Neural cell (in vitro differentiated cells): ENCODE measurements around the gene DLG2. TPM values are rescaled to one million over a fixed set of nuclear protein-coding genes. Genes with fewer than 3 reads are reported as not detected.
A peak's percentile ranks its signal among the peaks of the same experiment; 100 is the strongest.

ENCODE experiments used
- H2AFZ ChIP-seq: fragments of 200-600, 300-800 bp; sonication (generic), shearing (Covaris generic); 2 replicates; pipeline ENCODE4 v1.6.0; 2014; ENCODE audit warnings: low read depth, mild to moderate bottlenecking, antibody characterized with exemption, low read length, moderate library complexity
- H3F3A ChIP-seq: fragments of 200-600 bp; shearing (Covaris generic); 2 replicates; pipeline ENCODE4 v1.6.1; 2016; ENCODE audit warnings: mild to moderate bottlenecking, moderate library complexity, mixed read lengths, antibody characterized with exemption, low read length; ENCODE audit not compliant: insufficient read depth, poor library complexity, severe bottlenecking
- H3K27ac ChIP-seq: fragments of 200-600, 300-800 bp; sonication (generic), shearing (Covaris generic); 2 replicates; pipeline ENCODE4 v1.5.1; 2014; ENCODE audit warnings: mild to moderate bottlenecking, low read length, moderate library complexity
- H3K27me3 ChIP-seq: fragments of 300-800, 200-600 bp; sonication (generic), shearing (Covaris generic); 2 replicates; pipeline ENCODE4 v1.6.0; 2014; ENCODE audit warnings: mild to moderate bottlenecking, low read depth, low read length, moderate library complexity; ENCODE audit not compliant: insufficient read depth
- H3K36me3 ChIP-seq: fragments of 300-800, 200-600 bp; sonication (generic), shearing (Covaris generic); 2 replicates; pipeline ENCODE4 v1.5.1; 2014; ENCODE audit warnings: mild to moderate bottlenecking, antibody characterized with exemption, low read length, moderate library complexity; ENCODE audit not compliant: insufficient read depth
- H3K4me2 ChIP-seq: fragments of 300-800, 200-600 bp; sonication (generic), shearing (Covaris generic); 2 replicates; pipeline ENCODE4 v1.6.0; 2014; ENCODE audit warnings: mild to moderate bottlenecking, low read length
- H3K4me3 ChIP-seq: fragments of 300-800, 200-600 bp; sonication (generic), shearing (Covaris generic); 2 replicates; pipeline ENCODE4 v1.5.1; 2014; ENCODE audit warnings: mild to moderate bottlenecking, low read length, moderate library complexity
- H3K79me2 ChIP-seq: fragments of 200-600 bp; shearing (Covaris generic); replicated peaks from 2 replicates; pipeline ENCODE4 v1.6.0; 2014; ENCODE audit warnings: mild to moderate bottlenecking, low read length, moderate library complexity; ENCODE audit not compliant: insufficient read depth
- H3K9ac ChIP-seq: fragments of 300-800, 200-600 bp; sonication (generic), shearing (Covaris generic); 2 replicates; pipeline ENCODE4 v1.6.1; 2016; ENCODE audit warnings: mild to moderate bottlenecking, low read length, mixed read lengths
- H3K9me2 ChIP-seq: fragments of 200-600 bp; shearing (Covaris generic); 2 replicates; pipeline ENCODE4 v1.6.1; 2016; ENCODE audit warnings: mild to moderate bottlenecking, low read length, mixed read lengths; ENCODE audit not compliant: insufficient read depth
- H3K9me3 ChIP-seq: fragments of 200-600, 300-800 bp; sonication (generic), shearing (Covaris generic); 2 replicates; pipeline ENCODE4 v1.6.1; 2016; ENCODE audit warnings: mild to moderate bottlenecking, mixed run types, low read length, moderate library complexity, mixed read lengths
- H4K20me1 ChIP-seq: fragments of 200-600 bp; shearing (Covaris generic); 2 replicates; pipeline ENCODE4 v1.6.1; 2016; ENCODE audit warnings: mild to moderate bottlenecking, mixed run types; ENCODE audit not compliant: insufficient read depth
- CTCF ChIP-seq: fragments of 450-650 bp; IDR thresholded peaks from 2 replicates; pipeline ENCODE4 v1.5.1; 2014; ENCODE audit warnings: antibody characterized with exemption, mild to moderate bottlenecking, moderate library complexity; ENCODE audit not compliant: poor library complexity, severe bottlenecking
- EP300 ChIP-seq: fragments of 450-650 bp; conservative IDR thresholded peaks from 2 replicates; pipeline ENCODE4 v1.6.1; 2014; ENCODE audit warnings: antibody characterized with exemption, mild to moderate bottlenecking, moderate library complexity; ENCODE audit not compliant: poor library complexity, severe bottlenecking
- EZH2 ChIP-seq: fragments of 200-600, 300-800 bp; shearing (Covaris generic), sonication (generic); IDR thresholded peaks from 2 replicates; pipeline ENCODE4 v1.6.1; 2014; ENCODE audit warnings: antibody characterized with exemption, low read length, borderline replicate concordance, mild to moderate bottlenecking; ENCODE audit not compliant: insufficient read depth, poor library complexity, severe bottlenecking
- MXI1 ChIP-seq: fragments of 450-650 bp; conservative IDR thresholded peaks from 2 replicates; pipeline ENCODE4 v1.6.1; 2014; ENCODE audit warnings: antibody characterized with exemption, mild to moderate bottlenecking; ENCODE audit not compliant: poor library complexity, severe bottlenecking
- POLR2AphosphoS5 ChIP-seq: IDR thresholded peaks from 2 replicates; pipeline ENCODE4 v1.6.1; 2012
- RAD21 ChIP-seq: fragments of 450-650 bp; conservative IDR thresholded peaks from 2 replicates; pipeline ENCODE4 v1.6.1; 2014; ENCODE audit warnings: antibody characterized with exemption, mild to moderate bottlenecking, moderate library complexity
- REST ChIP-seq: IDR thresholded peaks from 2 replicates; pipeline ENCODE4 v1.6.1; 2012; ENCODE audit warnings: borderline replicate concordance
- SMC3 ChIP-seq: fragments of 450-650 bp; conservative IDR thresholded peaks from 2 replicates; pipeline ENCODE4 v1.6.1; 2014; ENCODE audit warnings: antibody characterized with exemption, mild to moderate bottlenecking, moderate library complexity; ENCODE audit not compliant: poor library complexity
- TAF1 ChIP-seq: IDR thresholded peaks from 2 replicates; pipeline ENCODE4 v1.6.1; 2012; ENCODE audit warnings: low read depth
- polyA plus RNA-seq: library from polyadenylated mRNA; depleted of rRNA; stranded (reverse); fragments of >200 nt; gene quantifications from 2 replicates; pipeline ENCODE4 v1.2.3, GENCODE V29; 2014

Gene DLG2
- polyA plus RNA-seq, 1 donor from 2014 or later = 179 TPM

GRCh38 chr11:84389696-84390095 is 1237.4 kb downstream of the DLG2 start:
- Histone ChIP-seq H3K9me3 (no peaks in the 10 kb centered on the region), H3K36me3 (no peaks in the 10 kb centered on the region), H4K20me1 (no peaks in the 10 kb centered on the region), H3K9ac (no peak overlapping the region), H3K4me2 (no peak overlapping the region), H3K9me2 (no peaks in the 10 kb centered on the region), H3K27me3 (no peaks in the 10 kb centered on the region), H3K4me3 (no peak overlapping the region), H3K27ac (no peak overlapping the region), H3F3A (no peaks in the 10 kb centered on the region), H2AFZ (no peak overlapping the region), H3K79me2 (no peaks in the 10 kb centered on the region)
- TF ChIP-seq EP300 (no peak), EZH2 (no peak), CTCF (no peak), POLR2AphosphoS5 (no peak), REST (no peak), SMC3 (no peak), MXI1 (no peak), TAF1 (no peak), RAD21 (no peak)

- Histone ChIP-seq H3K9me3 (no peaks in the 10 kb centered on the region), H3K36me3 (no peaks in the 10 kb centered on the region), H3F3A (no peaks in the 10 kb centered on the region), H4K20me1 (no peaks in the 10 kb centered on the region), H3K9ac (no peak overlapping the region), H3K79me2 (no peaks in the 10 kb centered on the region), H3K27me3 (no peaks in the 10 kb centered on the region), H2AFZ (no peak overlapping the region), H3K9me2 (no peaks in the 10 kb centered on the region), H3K4me2 (no peak overlapping the region), H3K27ac (no peak overlapping the region), H3K4me3 (no peak overlapping the region)
- peak; percentile 76 for TF ChIP-seq RAD21
- peak; percentile 73 for TF ChIP-seq CTCF
- TF ChIP-seq REST = no peak
- peak; percentile 80 for TF ChIP-seq SMC3
- no peak for TF ChIP-seq EZH2
- no peak for TF ChIP-seq MXI1
- TF ChIP-seq TAF1 = no peak
- TF ChIP-seq POLR2AphosphoS5 = no peak
- TF ChIP-seq EP300 = no peak
These were observed 1242.4 kb downstream of the DLG2 start for GRCh38 chr11:84384731-84385130.
